Measurements from ENCODE around the gene COL13A1. TPM values are rescaled to one million over a fixed set of nuclear protein-coding genes. Genes with fewer than 3 reads are reported as not detected.

Gene COL13A1
- total RNA-seq, 6 donors from 2014 or later = 4.3 to 21.2 (median 10.4) TPM

DNA sequence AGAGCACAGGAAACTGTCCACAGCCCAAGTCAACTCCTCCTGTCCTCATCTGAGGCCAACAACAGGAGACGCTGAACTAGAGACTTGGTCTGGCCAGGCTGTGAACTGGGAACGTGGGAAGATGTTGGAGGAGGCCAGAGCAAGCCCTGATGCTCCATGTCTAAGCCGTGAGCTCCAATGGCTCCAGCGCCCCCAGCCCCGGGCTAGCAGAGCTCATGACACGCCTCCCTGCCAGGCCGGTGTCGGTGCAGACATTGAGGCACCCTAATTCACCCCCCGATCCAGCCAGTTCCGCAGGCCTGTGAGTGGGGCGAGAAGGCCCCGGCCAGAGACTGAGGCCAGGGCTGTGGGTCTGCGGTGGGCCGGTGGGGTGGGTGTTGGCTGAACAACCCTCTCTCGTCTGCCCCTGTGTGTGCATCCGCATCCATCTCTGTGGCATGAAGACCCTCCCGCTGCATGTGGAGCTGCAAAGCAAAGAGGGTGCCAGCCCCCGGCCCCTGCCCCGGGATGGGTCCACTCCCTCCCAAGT lies 141.7 kb downstream of the COL13A1 start:
- no peaks in the 10 kb centered on the region for H3K27me3 ChIP-seq
- DNase-seq (peak in 1 of 2 donors; percentile 72), ATAC-seq (ENCODE audit: low FRiP score in 2 of 2) (no peak)
- no peak overlapping the region for H3K4me3 ChIP-seq
- H3K36me3 ChIP-seq = no peaks in the 10 kb centered on the region
- WGBS, 2 donors = 87 to 94% methylated on average over 8 to 19 of the region's 19 CpGs
- no peaks in the 10 kb centered on the region for H3K4me1 ChIP-seq
- no peak overlapping the region for H3K27ac ChIP-seq
- H3K9me3 ChIP-seq = peaks cover 0 to 7% (median 2%) of the 10 kb centered on the region in 4 donors
- no peak for TF ChIP-seq CTCF (IDR thresholded peaks at IDR 0.05)
- no peak for TF ChIP-seq POLR2A (IDR thresholded peaks at IDR 0.05)

- TF ChIP-seq CTCF (IDR thresholded peaks at IDR 0.05) = no peak
- TF ChIP-seq EP300 (IDR thresholded peaks at IDR 0.05) = no peak
- TF ChIP-seq POLR2AphosphoS5 (IDR thresholded peaks at IDR 0.05) = no peak
- TF ChIP-seq POLR2A (IDR thresholded peaks at IDR 0.05) = no peak
- no peak overlapping the region for H3K27ac ChIP-seq
- DNase-seq (no peak), ATAC-seq (ENCODE audit: low FRiP score in 2 of 2) (no peak)
- no peaks in the 10 kb centered on the region for H3K4me1 ChIP-seq
- no peaks in the 10 kb centered on the region for H3K27me3 ChIP-seq
- H3K9me3 ChIP-seq = peaks cover 0 to 7% (median 2%) of the 10 kb centered on the region in 4 donors
- no peaks in the 10 kb centered on the region for H3K36me3 ChIP-seq
- 80 to 84% methylated on average over 9 to 10 of the region's 10 CpGs for WGBS, 2 donors
- H3K4me3 ChIP-seq = no peak overlapping the region
Measured at GRCh38 chr10:69944761-69945160, 143.1 kb downstream of the COL13A1 start.

DNA sequence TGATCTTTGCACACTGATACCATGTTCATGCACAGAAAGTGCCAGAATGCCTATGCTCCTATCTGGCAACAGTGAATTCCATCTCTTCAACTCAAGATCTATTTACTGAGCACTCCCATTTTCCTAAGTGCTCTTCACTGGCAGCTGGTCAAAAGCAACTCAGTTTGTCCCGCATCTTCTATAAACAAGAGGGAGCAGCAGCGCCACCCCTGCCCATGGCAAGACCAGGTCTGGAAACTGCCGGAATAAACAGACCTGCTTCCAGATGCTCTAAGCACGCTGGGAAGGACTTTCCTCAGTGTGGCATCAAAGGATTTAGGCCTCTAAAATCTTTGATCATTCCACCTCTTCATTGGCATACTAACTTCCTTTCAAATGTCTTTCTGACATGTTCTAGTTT lies 146.6 kb downstream of the COL13A1 start:
- no peaks in the 10 kb centered on the region for H3K4me1 ChIP-seq
- DNase-seq (peak in 1 of 2 donors; percentile 28), ATAC-seq (ENCODE audit: low FRiP score in 2 of 2) (no peak)
- no peak overlapping the region for H3K4me3 ChIP-seq
- WGBS, 2 donors = 58 to 66% methylated on average over 4 of the region's 4 CpGs
- H3K36me3 ChIP-seq = no peaks in the 10 kb centered on the region
- no peaks in the 10 kb centered on the region for H3K27me3 ChIP-seq
- no peaks in the 10 kb centered on the region for H3K9me3 ChIP-seq
- no peak for TF ChIP-seq POLR2AphosphoS5 (IDR thresholded peaks at IDR 0.05)
- no peak for TF ChIP-seq EP300 (IDR thresholded peaks at IDR 0.05)
- TF ChIP-seq POLR2A (IDR thresholded peaks at IDR 0.05) = no peak
- no peak for TF ChIP-seq CTCF (IDR thresholded peaks at IDR 0.05)
- no peak overlapping the region for H3K27ac ChIP-seq

DNA sequence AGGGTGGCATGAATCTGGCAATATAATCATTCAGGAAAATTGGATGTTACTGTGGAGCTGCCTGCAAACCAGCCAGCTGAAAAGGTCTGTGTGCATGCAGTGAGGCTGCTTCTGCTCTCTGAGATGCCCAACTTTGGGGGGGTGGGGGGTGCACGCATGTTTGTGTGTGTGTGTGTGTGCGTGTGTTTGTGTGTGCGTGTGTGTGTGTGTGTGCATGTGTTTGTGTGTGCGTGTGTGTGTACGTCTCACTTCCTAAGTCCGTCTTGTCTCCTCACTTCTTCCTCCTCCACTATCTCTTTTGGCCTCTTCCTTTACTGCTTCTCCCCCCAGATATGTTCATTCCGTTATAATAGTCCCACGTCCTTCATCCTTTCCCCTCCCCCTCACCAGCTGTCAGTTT lies 148.1 kb downstream of the COL13A1 start:
- no peaks in the 10 kb centered on the region for H3K4me1 ChIP-seq
- 59 to 76% methylated on average over 8 of the region's 8 CpGs for WGBS, 2 donors
- no peaks in the 10 kb centered on the region for H3K9me3 ChIP-seq
- no peak overlapping the region for H3K4me3 ChIP-seq
- H3K36me3 ChIP-seq = no peaks in the 10 kb centered on the region
- no peak overlapping the region for H3K27ac ChIP-seq
- DNase-seq (no peak), ATAC-seq (ENCODE audit: low FRiP score in 2 of 2) (no peak)
- no peak for TF ChIP-seq EP300 (IDR thresholded peaks at IDR 0.05)
- TF ChIP-seq POLR2A (IDR thresholded peaks at IDR 0.05) = no peak
- TF ChIP-seq CTCF (IDR thresholded peaks at IDR 0.05) = no peak
- TF ChIP-seq POLR2AphosphoS5 (IDR thresholded peaks at IDR 0.05) = no peak
- no peaks in the 10 kb centered on the region for H3K27me3 ChIP-seq

DNA sequence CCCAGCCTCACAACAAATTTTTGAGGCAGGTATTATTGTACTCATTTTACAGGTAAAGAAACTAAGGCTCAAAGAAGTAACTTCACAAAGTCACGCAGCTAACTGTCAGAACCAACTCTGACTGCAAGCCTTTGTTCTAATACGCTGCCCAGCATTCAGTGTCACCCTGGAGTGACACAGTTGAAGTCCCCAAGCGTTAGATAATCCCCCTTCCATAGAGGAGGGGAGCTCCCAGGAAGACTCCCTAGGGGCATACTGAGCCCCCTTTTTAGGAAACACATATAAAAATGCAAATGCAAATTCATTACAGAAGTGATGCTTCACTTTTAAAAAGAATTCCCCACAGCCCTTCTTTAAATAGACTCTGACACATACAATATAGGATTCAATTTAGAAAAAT lies 150.0 kb downstream of the COL13A1 start:
- no peaks in the 10 kb centered on the region for H3K4me1 ChIP-seq
- H3K27me3 ChIP-seq = no peaks in the 10 kb centered on the region
- no peaks in the 10 kb centered on the region for H3K9me3 ChIP-seq
- 87 to 90% methylated on average over 3 of the region's 3 CpGs for WGBS, 2 donors
- H3K27ac ChIP-seq = no peak overlapping the region
- no peaks in the 10 kb centered on the region for H3K36me3 ChIP-seq
- DNase-seq = no peak
- no peak for ATAC-seq (ENCODE audit: low FRiP score in 2 of 2)
- TF ChIP-seq CTCF (IDR thresholded peaks at IDR 0.05) (no peak), POLR2A (IDR thresholded peaks at IDR 0.05) (no peak), POLR2AphosphoS5 (IDR thresholded peaks at IDR 0.05) (no peak), EP300 (IDR thresholded peaks at IDR 0.05) (no peak)
- H3K4me3 ChIP-seq = no peak overlapping the region

Data from upper lobe of left lung (tissue), 6 donors.